GM10266 (cell line): ENCODE data around the gene DLG1.

Experiments
- DNase-seq: peaks from one replicate; pipeline ENCODE4 v3.0.0; 2012; ENCODE audit errors: extremely low spot score
- TF ChIP-seq, protein P1 (sequence below): IDR thresholded peaks from 2 replicates; pipeline ENCODE4 v1.5.1; 2012; ENCODE audit warnings: mild to moderate bottlenecking, low read depth; ENCODE audit not compliant: control insufficient read depth, insufficient read depth; ENCODE audit errors: missing control alignments

DLG1 gene

DNA sequence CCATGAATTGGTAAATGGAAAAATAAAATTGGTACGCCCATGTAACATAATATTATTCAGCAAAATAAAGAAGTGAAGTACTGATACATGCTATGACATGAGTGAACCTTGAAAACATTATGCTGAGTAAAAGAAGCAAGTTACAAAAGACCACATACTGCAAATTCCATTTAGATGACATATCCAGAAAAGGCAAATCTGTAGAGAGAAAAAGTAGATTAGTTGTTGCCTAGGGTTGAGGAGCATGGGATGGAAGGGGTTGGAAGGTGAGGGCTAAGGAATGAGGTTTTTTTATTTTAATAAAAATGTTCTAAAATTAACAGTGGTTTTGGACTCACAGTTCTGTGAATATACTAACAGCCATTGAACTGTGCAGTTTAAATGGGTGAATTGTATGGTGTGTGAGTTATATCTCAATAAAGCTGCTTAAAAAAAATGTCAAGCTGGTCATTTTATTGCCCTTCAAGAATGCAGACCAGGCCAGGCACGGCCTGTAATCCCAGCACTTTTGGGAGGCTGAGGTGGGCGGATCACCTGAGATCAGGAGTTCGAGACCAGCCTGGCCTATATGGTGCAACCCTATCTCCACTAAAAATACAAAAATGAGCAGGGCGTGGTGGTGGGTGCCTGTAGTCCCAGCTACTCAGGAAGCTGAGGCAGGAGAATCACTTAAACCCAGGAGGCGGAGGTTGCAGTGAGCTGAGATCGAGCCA is 8.1 kb upstream of the DLG1 start:
- TF ChIP-seq, protein P1, sequence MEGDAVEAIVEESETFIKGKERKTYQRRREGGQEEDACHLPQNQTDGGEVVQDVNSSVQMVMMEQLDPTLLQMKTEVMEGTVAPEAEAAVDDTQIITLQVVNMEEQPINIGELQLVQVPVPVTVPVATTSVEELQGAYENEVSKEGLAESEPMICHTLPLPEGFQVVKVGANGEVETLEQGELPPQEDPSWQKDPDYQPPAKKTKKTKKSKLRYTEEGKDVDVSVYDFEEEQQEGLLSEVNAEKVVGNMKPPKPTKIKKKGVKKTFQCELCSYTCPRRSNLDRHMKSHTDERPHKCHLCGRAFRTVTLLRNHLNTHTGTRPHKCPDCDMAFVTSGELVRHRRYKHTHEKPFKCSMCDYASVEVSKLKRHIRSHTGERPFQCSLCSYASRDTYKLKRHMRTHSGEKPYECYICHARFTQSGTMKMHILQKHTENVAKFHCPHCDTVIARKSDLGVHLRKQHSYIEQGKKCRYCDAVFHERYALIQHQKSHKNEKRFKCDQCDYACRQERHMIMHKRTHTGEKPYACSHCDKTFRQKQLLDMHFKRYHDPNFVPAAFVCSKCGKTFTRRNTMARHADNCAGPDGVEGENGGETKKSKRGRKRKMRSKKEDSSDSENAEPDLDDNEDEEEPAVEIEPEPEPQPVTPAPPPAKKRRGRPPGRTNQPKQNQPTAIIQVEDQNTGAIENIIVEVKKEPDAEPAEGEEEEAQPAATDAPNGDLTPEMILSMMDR, result no peak
- DNase-seq, result no peak

DNA sequence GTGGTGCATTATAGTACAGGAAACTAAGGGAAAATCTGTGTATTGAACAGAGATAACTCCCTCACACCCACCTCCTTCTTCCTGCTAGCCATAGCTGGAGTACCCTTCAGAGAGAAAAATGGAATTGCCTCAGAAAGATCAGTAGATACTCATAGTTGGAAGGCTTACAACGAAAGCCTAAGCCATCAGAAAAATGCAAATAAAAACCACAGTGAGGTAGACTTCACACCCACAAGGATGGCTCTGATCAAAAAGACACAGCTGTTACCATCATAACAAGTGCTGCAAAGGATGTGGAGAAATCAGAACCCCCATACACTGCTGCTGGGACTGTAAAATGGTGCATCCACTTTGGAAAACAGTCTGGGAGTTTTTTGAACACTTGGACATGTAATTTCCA is 7.4 kb upstream of the DLG1 start:
- peak; percentile 64 for DNase-seq
- TF ChIP-seq, protein P1, result no peak

DNA sequence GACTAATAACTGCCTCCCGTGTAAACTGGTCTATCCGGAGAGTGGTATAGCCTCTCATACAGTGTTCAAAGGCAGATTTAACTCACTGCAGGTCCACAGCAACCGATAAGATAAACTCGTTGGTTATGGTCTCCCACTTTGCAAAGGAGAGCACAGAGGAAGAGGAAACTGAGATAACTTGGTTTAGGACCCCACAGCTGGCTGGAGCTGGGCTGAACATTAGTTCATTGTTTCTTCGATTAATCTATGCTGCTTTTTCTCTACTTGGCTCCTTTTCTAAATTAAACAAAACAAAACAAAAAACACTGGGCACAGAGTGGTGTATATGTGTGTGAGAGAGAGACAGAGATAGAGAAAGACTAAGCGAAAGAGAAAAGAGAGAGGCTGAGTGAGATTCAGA is 5.0 kb upstream of the DLG1 start:
- TF ChIP-seq, protein P1, result no peak
- no peak for DNase-seq

DNA sequence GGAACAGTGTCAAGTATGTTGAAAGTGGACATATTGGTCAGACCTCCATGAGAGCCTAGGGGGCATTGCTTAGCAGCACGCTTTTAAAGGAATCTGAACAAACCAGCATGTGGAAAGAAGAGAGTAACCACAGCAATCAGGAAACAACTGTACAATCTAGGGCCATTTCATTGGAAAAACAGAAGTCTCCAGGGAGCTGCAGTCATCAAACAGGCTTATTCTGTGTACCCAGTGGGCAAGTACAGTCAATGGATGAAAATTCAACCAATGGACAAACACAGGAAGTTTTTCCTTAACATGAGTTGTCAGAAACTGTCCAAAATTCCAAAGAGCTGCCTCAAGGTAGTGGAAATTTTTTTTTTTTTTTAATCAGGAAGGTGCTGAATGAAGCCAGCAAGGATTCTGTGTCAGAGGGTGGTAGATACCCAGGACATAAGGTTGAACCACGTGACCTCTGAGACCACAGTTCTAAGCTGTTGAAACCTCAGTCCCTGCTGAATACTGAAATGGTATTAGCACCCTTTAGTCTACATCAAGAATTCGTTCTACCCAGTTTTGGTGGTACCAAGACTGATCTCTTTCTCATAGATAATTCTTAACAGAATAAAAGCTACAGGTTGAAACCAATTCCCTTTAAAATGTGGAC is 4.4 kb upstream of the DLG1 start:
- DNase-seq, result no peak
- TF ChIP-seq, protein P1, result no peak

DNA sequence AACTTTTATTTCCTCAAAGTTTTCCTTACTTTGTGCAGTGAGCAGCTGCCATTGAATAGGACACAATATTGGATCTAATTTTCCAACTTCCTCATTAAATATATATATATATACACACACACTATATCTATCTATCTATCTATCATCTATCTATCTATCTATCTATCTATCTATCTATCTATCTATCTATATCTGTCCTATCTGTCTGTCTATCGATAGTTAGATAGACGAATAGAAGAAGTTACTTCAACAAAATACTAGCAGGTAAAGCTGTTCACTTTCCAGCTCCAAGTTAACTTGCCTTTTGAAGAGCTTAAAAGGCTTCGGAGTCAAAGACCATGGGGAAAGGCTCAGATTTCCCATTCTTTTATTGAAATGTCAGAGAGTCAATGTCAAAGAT is 3.6 kb upstream of the DLG1 start:
- DNase-seq, result no peak
- TF ChIP-seq, protein P1, result no peak

DNA sequence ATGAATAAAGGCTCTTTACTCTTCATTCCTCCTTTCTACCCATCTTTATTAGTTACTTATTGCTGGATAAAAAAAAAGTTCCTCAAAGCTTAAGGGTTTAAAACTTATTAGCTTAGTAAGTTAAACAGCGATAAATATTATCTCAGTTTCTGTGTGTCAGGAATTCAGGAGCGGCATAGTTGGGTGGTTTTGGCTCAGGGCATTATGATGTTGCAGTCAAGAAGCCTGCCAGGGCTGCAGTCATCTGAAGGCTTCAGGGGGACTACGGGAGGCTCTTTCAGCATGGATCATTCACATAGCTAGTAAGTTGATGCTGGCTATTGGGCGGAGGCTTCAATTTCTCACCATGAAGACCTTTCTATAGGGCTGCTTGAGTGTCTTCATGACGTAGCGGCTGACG is 1.9 kb upstream of the DLG1 start:
- DNase-seq, result no peak
- TF ChIP-seq, protein P1, result no peak
